Measurements from ENCODE around the gene SEC22C.
A peak's percentile ranks its signal among the peaks of the same experiment; 100 is the strongest.
"Not testable (repeated sequence)": the region's sequence is repeated elsewhere in the genome, so short reads cannot be mapped to it uniquely, and the experiment has no call there.

SEC22C gene, protein sequence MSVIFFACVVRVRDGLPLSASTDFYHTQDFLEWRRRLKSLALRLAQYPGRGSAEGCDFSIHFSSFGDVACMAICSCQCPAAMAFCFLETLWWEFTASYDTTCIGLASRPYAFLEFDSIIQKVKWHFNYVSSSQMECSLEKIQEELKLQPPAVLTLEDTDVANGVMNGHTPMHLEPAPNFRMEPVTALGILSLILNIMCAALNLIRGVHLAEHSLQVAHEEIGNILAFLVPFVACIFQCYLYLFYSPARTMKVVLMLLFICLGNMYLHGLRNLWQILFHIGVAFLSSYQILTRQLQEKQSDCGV

DNA sequence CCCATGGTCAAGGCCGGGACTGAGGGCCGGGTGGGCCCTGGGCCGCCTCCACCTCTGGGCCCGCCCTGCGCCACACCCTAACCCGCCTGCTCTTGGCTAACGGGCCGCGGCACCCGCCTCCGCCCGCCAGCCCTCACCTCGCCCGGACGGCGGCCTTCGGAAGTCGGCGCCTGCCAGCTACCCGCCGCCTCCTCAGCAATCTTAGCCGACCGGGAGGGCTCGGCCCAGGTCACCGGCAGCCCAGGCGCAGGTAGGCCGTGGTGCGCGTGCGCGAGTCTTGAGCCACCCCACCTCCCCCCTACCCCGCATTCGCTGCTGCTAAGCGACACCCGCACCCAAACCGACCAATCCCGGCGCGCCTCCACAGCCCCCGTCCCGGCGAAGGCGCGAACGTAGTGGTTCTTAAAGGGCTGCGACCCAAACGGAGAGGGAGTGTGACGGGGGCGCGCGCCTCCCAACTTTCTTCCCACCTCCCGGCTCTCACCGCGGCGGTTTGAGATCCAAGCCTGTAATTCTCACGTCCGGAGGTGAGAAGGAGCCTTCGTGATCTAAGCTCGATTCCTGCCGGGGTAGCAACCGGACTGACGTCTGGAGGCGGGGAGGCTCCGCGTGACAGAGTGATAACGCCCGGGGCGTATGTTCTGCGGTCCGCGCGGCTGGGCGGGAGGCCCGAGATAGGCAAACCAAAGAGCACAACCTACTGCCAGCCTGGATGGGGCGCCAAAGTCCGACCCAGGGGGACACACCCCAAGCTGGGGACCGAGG lies at the start of gene SEC22C:
Gene SEC22C (minus strand): TSS at position 259 of the 765 bp plus-strand sequence. CDS start 12,921 bp downstream, outside the sequence.
- DNase-seq (ENCODE audit: low read depth in 2 of 2) = peak; percentile 91 to 93

GRCh38 chr3:42613462-42613861 lies 31.7 kb upstream of the SEC22C start:
- no peak for DNase-seq (ENCODE audit: low read depth in 2 of 2)

DNA sequence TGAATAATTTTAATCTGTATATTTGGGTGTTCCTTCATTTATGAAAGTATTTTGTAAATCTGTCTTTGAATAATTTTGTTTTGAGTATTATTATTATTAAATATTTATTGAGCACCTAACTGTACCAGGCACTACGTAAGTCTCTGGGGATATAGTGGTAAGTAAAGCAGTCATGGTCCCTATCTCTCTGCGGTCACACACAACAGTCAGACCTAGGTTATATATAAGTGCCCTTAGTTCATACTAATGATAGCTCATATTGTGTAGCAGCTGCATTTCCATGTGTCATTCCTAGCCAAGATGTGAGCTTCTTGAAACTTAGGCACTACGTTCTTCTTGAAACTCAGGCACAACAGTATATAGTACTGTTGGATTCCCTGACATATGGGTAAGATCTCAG lies 31.2 kb upstream of the SEC22C start:
- DNase-seq (ENCODE audit: low read depth in 2 of 2) = no peak

- DNase-seq (ENCODE audit: low read depth in 2 of 2) = no peak
Observed at GRCh38 chr3:42612217-42612616, 30.4 kb upstream of the SEC22C start.

DNA sequence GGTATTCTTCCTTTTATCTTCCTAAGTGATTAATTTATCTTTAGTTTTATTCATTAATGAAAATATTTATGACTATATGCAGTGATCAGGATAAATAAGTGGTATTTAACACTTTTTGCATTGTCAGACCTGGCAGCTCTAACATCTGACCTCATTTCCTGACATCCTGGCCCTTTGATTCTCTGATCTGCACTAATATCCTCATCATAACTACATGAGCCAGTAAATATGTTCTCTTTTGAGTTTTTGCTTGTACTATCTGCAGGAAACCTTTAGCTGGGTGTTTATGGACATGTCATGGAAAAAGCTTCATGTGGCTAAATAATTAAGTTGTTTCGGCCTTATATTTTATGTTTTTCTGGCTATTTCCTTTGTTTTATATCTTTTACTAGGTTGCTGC lies 29.2 kb upstream of the SEC22C start:
- DNase-seq (ENCODE audit: low read depth in 2 of 2) = no peak

DNA sequence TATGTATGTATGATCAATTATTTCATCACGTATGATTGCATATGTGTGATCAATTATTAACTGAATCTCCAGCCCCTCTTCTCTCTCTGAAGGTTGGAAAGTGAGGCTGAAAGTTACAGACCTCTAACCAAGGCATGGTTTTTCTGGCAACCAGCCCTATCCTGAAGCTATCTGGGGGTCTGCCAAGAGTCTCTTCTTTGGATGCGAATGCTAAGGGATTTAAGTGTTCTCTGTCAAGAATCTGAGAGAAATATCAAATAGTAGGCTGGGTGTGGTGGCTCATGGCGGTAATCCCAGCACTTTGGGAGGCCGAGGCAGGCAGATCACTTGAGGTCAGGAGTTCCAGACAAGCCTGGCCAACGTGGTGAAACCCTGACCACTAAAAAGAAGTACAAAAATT lies 26.8 kb upstream of the SEC22C start:
- no peak for DNase-seq (ENCODE audit: low read depth in 2 of 2)

- no peak for DNase-seq (ENCODE audit: low read depth in 2 of 2)
Observed at GRCh38 chr3:42605546-42606173, 23.9 kb upstream of the SEC22C start.

GRCh38 chr3:42602961-42603360 lies 21.2 kb upstream of the SEC22C start:
- DNase-seq (ENCODE audit: low read depth in 2 of 2) = no peak

DNA sequence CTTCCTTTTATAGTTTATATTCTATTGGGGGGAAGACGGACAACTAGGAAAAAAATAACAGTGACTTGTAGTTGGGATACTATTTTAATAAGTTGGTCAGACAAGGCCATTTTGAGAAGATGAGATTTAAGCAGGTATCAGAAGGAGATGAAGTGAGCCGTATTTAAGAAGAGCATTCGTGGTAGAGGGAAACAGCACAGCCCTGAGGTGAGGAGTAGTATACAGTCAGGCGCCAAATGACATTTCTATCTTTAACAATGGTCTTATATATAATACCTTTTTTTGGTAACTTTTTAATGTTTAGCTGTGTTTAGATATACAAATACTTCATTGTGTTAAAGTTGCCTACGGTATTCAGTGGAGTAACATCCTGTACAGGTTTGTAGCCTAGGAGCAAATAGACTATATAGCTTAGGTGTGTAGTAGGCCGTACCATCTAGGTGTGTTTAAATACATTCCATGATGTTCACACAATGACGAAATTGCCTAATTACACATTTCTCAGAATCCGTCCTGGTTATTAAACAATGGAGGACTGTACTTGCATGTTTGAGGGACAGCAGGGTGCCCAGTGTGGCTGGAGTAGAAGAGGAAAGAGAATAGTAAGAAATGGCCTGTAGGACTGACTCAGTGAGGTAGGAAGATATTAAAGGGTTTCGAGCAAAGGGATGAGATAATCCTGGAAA lies 20.3 kb upstream of the SEC22C start:
- no peak for DNase-seq (ENCODE audit: low read depth in 2 of 2)

- DNase-seq (ENCODE audit: low read depth in 2 of 2) = peak in 1 of 2 donors; percentile 15
Observed at GRCh38 chr3:42600958-42601675, 19.4 kb upstream of the SEC22C start.

- DNase-seq (ENCODE audit: low read depth in 2 of 2) = peak; percentile 99 to 100
Observed at GRCh38 chr3:42600111-42600957, 18.6 kb upstream of the SEC22C start, which contains the start of gene NKTR. NKTR (plus strand) TSS chr3:42600686; CDS start chr3:42601007, 321 bp downstream.

DNA sequence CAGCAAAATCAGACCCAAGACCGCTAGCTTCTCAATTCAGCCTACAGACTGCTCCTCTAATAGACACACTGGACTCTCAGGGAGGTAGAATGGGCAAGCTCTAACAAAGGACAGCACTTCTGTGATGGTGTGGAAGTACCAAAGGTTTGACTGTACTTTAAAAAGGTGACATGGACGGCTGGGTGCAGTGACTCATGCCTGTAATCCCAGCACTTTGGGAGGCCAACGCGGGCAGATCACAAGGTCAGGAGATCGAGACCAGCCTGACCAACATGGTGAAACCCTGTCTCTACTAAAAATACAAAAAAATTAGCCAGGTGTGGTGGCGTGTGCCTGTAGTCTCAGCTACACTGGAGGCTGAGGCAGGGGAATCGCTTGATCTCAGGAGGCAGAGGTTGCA lies 15.3 kb upstream of the SEC22C start:
- DNase-seq (ENCODE audit: low read depth in 2 of 2) = not testable (repeated sequence)

DNA sequence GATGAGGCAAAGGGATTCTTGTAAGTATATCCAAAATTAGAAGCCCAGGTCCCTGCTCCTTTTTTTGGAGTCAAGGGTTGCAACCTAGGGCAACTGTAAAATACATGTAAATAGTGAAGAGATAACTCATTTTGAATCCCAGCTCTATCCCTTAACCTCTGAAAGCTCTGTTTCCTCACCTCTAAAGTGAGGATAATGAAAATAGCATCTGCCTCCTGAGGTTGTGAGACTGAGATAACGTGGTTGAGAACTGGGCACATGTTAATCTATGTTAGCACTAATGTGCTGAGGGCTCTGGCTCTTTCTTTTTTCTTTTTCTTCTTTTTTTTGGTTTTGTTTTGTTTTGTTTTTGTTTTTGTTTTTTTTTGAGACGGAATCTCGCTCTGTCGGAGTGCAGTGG lies 13.9 kb upstream of the SEC22C start:
- DNase-seq (ENCODE audit: low read depth in 2 of 2) = no peak

GRCh38 chr3:42593635-42594034 lies 11.9 kb upstream of the SEC22C start:
- no peak for DNase-seq (ENCODE audit: low read depth in 2 of 2)

DNA sequence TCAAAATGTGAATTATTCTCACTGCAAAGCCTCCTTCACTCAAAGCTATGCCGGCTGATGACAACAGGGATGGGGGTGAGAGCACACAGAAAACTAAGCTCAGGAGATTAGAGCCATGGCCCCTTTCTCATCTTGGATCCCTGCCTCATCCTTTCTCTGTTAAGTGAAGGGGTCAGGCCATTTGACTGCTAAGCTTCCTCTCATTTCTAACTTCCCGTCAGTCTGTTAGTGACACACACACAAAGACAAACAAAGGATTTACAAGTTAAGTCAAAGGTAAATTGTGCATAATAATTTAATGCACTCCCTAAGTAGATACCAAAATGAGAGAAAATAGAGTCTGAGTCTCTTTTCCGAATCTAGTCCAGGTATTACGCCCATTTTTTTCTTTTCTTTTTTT lies 10.0 kb upstream of the SEC22C start:
- DNase-seq (ENCODE audit: low read depth in 2 of 2) = no peak

DNA sequence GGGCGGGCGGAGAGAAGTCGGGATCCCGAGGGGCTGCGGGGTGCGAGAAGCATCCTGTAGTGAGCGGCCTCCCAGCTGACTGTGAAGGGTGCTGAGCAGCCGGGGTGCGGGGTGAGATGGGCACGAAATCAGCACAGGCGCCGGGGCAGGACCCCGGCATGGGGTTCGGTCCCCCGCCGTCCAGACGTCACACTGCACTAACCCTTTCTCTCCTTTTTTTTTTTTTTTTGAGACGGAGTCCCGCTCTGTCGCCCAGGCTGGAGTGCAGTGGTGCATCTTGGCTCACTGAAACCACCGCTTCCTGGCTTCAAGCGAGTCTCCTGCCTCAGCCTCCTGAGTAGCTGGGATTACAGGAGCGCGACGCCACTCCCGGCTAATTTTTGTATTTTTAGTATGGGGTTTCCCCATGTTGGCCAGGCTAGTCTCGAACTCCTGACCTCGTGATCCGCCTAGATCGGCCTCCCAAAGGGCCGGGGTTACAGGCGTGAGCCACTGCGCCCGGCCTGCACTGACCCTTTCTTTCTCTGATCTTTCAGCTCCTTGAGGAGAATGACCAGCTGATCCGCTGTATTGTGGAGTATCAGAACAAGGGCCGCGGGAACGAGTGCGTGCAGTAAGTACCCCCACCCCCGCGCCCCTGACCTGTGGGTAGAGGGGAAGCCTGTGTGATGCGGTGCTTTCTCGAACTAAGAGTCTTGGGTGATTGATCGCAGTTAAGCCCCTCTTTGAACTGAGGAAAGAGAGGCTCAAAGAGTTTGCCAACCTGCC lies 9.4 kb upstream of the SEC22C start:
- no peak for DNase-seq (ENCODE audit: low read depth in 2 of 2)

- no peak for DNase-seq (ENCODE audit: low read depth in 2 of 2)
Observed at GRCh38 chr3:42589382-42590109, 7.8 kb upstream of the SEC22C start.

DNA sequence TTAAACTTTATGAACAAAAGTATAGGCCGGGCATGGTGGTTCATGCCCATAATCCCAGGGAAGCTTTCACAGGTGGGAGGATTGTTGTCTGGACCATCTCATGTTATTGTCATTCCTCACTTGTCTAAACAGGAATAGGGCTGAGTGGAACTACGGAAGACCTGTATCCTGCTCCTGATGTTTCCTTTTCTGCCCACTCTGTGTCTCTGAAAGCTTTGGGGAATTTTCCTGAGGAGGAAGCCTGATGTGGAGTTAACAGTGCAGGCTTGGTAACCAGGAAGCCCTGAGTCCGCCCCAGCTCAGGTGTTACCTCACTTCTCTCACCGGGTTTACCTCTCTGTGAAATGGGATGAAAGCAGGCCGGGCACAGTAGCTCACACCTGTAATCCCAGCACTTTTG lies 6.9 kb upstream of the SEC22C start:
- DNase-seq (ENCODE audit: low read depth in 2 of 2) = no peak

DNA sequence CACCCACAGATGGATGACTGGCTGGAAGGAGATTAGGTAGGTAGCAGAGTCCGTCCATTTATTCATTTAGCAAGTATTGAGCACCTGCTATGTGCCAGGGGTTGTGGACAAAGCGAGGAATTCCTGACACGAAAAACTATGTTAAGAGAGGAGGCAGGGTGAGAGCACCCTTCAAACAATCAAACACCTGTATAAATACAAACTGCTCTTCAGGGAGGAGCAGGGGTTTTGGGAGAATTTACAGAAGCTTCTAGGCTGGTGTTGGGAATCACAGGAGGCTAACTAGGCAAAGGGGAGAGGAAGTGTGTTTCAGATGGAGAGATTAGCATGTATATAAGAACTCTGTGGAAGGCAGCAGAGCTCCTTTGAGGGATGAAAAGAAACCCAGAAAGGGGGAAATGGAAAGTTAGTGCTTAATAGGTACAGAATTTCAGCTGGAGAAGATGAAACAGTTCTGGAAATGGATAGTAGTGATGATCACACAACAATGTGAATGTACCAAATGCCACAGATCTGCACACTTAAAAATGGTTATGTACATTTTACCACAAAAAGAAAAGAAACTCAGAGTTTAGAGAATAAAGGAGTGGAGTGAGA lies 805 bp upstream of the SEC22C start:
- DNase-seq (ENCODE audit: low read depth in 2 of 2) = no peak

Measured in stimulated activated CD4-positive, alpha-beta T cell treated with anti-CD3 and anti-CD28 coated beads, Interleukin-1b, Interleukin-23, amount 100 ng/mL, for 4 hours (primary cell).